Measurements from ENCODE around the gene ASB8.
"Not testable (repeated sequence)": the region's sequence is repeated elsewhere in the genome, so short reads cannot be mapped to it uniquely, and the experiment has no call there.

Gene ASB8

DNA sequence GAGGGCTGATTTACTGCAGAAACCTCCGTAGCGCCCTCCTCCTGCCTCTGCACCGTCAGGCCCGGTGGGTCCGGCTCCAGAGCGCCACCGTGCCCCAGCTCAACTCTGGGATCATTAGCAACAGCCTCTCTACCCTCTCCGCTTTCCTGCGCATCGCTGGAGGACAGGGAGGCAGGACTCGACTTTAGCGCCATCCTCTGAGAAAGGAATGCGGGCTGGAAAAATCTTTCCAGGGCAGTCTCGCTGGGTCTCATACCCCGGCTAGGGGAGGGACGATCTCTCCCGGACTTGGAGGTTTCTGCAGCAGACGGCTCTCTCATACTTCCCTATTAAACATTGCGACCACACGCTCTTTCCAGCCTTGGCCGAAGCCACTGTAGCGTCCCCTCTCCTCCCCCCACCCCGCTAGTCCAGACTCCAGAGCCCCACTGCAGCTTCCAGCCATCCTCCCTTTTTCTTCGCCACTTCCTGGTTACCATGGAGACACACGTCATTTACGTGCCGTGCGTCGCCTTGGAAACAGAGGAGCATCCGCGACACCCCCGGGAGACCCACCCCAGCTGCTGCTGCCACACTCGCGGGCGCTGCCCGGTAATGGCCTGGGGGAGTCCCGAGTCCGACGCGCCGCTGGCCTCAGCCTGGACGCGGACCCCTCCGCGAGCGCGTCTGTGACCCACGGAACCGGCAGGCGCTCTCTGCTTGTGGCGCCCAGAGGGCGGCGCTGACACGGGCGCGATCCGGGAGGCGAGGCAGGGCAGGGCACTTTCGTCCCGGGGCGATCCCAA, 26.0 kb upstream of the ASB8 start, which contains the start of gene CCDC184:
TSS of gene CCDC184 (plus strand) at position 554 of the 785 bp plus-strand sequence. CDS start 479 bp downstream, outside the sequence.
- peak; percentile 69 for DNase-seq

- no peak for DNase-seq
Measured at GRCh38 chr12:48182631-48183030, 25.3 kb upstream of the ASB8 start.

GRCh38 chr12:48180857-48181495, 23.7 kb upstream of the ASB8 start:
- no peak for DNase-seq

GRCh38 chr12:48180424-48180823, 23.1 kb upstream of the ASB8 start:
- DNase-seq, result no peak

DNA sequence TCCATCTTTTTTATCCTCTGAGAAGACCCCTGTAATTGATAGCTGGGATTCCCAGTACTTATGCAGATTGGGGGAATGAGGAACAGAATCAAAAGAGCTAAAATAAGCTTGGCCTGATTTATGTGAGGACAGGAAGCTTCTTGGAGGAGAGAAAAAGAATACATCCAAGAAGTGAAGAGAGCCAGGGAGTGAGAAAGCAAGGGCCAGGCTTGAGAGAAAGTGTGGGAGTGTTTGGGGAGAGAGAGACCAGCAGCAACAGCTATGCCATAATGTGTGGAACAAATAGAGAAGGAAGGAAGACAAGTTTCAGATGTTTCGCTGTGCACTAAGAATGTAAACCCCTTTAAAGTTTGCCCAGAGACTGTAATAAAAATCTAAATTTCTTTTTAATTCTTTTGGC, 22.2 kb upstream of the ASB8 start:
- no peak for DNase-seq

DNA sequence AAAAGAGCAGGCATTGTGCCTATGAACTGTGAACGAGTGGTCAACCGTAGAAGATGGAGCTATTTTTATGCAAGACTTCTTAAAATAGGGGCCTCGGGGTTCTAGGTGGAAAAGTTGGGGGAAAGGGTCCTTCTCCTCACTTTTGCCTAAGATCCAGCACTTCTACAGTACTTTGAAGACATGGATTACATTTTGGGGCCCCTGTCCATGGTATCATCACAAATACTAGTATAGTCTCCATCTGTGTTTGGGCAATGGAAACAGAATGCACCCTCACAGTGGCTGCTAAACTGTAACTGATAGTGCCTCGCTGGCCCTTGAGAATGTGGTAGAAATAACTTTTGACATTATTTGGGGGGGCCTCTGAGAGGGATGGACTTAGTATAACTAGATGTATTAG, 20.7 kb upstream of the ASB8 start:
- no peak for DNase-seq

- no peak for DNase-seq
Measured at GRCh38 chr12:48176417-48176751, 19.1 kb upstream of the ASB8 start.

DNA sequence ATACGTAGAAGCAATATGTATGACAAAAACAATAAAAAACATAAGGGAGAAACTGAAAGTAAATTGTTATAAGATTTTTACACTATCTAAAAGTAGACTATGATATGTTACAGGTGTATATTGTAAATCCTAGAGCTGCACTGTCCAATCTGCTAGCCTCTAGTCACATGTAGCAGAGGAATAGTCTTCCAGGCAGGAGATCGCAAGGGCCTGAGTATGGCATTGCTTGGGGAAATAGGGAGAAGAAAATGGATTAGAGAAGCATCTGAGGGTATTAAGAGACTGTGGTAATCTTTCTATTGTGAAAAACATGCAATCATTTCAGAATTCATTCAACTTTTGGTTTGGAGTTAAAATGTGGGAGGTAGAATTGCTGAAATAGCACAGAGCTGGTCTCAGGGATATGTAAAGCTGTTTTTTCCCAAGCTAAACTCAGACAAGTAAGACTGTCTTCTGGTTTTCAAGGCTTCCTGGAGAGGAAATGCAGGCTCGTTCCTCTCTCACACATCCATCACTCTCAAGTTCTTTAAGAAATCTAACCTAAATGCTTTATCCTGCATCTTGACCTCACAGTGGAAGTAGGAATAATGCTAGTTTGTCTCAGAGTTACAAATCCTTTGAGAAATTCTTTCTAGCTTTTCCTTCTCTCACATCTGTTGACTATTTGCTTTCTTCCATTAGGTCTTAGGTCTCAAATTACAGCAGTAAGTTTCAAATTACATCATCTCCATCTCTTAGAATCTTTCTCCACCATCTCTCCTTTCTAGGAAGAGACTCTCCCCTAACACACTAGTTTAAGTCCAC, 18.5 kb upstream of the ASB8 start:
- no peak for DNase-seq

DNA sequence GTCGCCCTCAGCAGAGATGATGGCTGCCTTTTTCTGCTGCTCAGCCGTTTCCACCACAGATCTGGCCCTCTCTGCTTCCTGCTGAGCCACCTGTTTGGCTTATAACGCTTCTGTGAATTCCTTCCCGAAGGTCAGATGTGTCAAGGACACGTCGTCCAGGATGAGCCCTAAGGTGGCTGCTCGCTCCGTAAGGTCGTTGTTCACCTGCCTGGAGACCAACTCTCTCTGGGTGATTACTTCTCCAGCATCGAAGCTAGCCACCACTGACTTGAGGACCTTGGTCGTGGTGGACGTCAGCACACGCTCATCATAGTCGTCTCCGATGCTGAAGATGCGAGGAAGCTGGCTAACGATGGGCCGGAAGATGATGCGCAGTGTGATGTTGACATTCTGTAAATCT, 11.7 kb upstream of the ASB8 start:
- DNase-seq, result no peak

- DNase-seq, result peak; percentile 56
Measured at GRCh38 chr12:48165089-48165981, 8.0 kb upstream of the ASB8 start.

DNA sequence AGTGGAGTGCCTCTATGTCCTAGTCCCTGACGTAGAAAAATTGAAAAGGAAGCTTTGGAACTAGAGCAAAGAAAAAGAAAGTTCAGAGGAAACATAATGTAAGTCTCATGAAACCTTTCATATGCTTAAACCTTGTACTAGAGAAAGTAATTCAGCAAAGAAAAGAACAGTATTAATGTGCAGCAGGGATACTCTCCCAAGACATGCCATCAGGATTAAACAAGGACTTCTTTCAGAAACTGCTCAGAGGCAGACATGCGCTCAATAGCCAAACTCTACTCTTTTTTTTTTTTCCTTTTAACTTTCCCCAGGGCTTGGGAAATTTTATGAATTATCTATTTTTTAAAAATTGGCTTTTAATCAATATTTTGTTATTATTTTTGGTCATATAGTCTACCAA, 7.1 kb upstream of the ASB8 start:
- DNase-seq, result no peak

GRCh38 chr12:48163150-48163747, 5.9 kb upstream of the ASB8 start:
- no peak for DNase-seq

GRCh38 chr12:48160807-48161206, 3.5 kb upstream of the ASB8 start:
- DNase-seq, result no peak

DNA sequence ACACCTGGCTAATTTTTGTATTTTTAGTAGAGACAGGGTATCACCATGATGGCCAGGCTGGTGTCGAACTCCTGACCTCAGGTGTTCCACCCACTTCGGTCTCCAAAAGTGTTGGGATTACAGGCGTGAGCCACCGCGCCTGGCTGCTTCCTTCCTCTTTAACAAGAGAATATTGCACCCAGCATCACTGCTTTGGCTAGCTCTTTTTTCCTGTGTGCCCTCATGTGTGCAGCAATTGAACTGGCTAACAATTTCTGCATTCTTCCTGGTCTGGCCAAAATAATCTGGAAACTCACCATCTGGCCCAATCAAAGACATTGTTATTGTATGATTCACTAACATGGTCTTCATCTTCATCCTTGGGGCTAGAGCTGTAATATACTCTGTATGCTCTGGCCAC, 2.7 kb upstream of the ASB8 start:
- DNase-seq, result no peak

DNA sequence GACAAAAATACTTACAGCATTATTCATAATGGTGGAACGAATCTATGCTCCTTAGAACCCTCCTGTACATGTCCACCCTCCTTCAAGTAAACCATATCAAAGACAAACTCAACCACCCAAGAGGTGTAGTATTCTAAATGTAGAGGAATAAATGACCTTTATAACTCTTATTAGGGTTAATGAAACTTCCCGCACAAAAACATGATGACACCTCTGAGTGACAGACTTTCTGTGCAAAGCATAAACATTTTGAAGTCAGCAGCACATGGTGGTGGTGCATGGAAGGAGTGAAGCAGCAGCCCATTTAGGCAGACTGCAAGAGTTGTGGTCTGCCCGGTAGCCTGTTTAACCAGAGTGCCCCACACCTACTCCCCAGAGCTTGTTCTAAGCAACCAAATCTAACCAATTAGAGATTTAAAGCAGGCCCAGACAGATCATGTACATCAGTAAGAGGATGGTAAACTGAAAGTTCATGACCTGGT, 615 bp upstream of the ASB8 start:
- no peak for DNase-seq

DNA sequence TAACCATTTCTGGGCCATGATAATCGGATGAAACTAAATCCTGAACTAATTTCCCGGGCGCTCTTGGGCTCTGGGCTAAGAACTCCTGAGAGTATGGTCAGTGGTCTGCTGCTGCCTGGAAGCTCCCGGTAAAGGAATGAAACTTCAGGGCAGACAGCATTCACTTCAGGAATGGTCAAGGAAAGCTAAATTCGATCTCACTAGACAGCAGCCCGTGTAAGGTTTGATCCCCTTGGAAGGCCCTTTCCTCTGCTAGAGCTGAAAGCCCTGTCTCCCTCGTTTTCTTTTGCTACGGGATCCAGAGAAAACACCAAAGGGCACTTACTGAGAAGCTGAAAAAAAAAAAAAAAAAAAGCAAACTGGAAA, 680 bp downstream of the ASB8 start:
- no peak for DNase-seq

DNA sequence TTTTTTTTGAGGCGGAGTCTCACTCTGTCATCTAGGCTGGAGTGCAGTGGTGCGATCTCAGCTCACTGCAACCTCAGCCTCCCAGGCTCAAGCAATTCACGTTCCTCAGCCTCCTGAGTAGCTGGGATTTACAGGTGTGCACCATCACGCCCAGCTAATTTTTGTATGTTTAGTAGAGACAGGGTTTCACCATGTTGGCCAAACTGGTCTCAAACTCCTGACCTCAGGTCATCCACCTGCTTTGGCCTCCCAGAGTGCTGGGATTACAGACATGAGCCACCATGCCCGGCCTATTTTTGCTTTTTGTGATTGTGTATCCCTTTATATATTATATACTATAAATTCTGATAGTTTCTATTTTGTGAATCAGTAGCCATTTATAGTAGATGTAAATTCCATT, 1.5 kb downstream of the ASB8 start:
- DNase-seq, result not testable (repeated sequence)

DNA sequence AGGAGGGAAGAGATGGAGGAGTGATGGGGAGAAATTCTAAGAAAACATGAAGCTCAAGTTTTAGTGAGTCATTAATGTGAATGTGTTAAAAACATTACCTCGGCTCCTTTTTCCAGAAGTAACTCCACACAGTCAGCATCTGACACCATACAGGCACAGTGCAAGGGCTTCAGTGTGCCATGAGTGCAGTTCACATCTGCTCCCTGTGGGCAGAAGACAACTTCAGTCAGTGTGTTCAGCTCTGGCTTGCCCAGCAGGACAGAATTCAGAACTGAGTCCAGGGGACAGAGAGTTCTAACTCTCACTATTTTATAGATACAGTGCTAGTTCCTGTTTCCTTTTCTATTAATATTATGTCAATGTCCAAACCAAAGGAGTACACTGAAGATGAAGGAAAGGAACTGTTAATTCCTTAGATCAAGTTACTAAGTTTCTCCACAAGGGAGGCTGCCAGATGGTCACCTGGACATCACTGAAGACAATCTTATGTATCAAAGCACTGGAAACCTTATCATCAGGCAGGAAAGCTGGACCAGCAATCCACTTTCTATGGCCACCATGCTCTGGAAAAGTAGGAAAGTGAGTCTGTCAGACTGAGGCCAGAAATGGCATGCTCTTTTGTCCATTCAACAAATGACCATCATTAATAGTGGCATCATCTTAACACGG, 6.1 kb downstream of the ASB8 start:
- DNase-seq, result no peak

- no peak for DNase-seq
Measured at GRCh38 chr12:48145981-48146380, 11.3 kb downstream of the ASB8 start.

- DNase-seq, result no peak
Measured at GRCh38 chr12:48143898-48144297, 13.4 kb downstream of the ASB8 start.

- no peak for DNase-seq
Measured at GRCh38 chr12:48142818-48143674, 14.3 kb downstream of the ASB8 start.

Measured in effector CD4-positive, alpha-beta T cell (primary cell).